Esophagus muscularis mucosa (tissue), 3 donors: ENCODE measurements around the gene MRPS31.

Experiments
- EP300 ChIP-seq: sonication (generic); formaldehyde crosslinking; IDR thresholded peaks from one replicate; pipeline ENCODE4 v1.6.1; 2017; ENCODE audit warnings: antibody characterized with exemption
- POLR2A ChIP-seq: fragments of 450-650 bp; IDR thresholded peaks from one replicate; pipeline ENCODE4 v1.6.1; 2017; ENCODE audit warnings: antibody characterized with exemption, moderate library complexity, mild to moderate bottlenecking, low read depth
- POLR2AphosphoS5 ChIP-seq, 2 donors: sonication (generic); formaldehyde crosslinking; IDR thresholded peaks; one replicate each; pipeline ENCODE4 v1.6.1; 2017; ENCODE audit warnings: antibody characterized with exemption in 2 of 2

GRCh38 chr13:40779049-40779448 is 8.1 kb upstream of the MRPS31 start:
- no peak for TF ChIP-seq POLR2AphosphoS5 (IDR thresholded peaks at IDR 0.05)
- no peak for TF ChIP-seq EP300
- no peak for TF ChIP-seq POLR2A
